GM23248 (cell line): Measurements from ENCODE around the gene REXO1. TPM values are rescaled to one million over a fixed set of nuclear protein-coding genes. Genes with fewer than 3 reads are reported as not detected.

ENCODE experiments used
- DNase-seq: peaks from one replicate; pipeline ENCODE4 v3.0.0-alpha.2; 2015
- H2AFZ ChIP-seq: fragments of 200-600 bp; sonication (generic); 2 replicates; pipeline ENCODE4 v1.6.1; 2016; ENCODE audit warnings: antibody characterized with exemption
- H3F3A ChIP-seq: fragments of 200-600 bp; sonication (generic); 2 replicates; pipeline ENCODE4 v1.6.1; 2016; ENCODE audit warnings: mild to moderate bottlenecking, antibody characterized with exemption, mixed run types; ENCODE audit not compliant: insufficient read depth
- H3K27ac ChIP-seq: fragments of 200-600 bp; sonication (generic); 2 replicates; pipeline ENCODE4 v1.5.1; 2016; ENCODE audit warnings: mild to moderate bottlenecking
- H3K27me3 ChIP-seq: fragments of 200-600 bp; sonication (generic); replicated peaks from 2 replicates; pipeline ENCODE4 v1.6.1; 2016; ENCODE audit warnings: mild to moderate bottlenecking; ENCODE audit not compliant: insufficient read depth
- H3K36me3 ChIP-seq: fragments of 200-600 bp; sonication (generic); 2 replicates; pipeline ENCODE4 v1.6.1; 2016; ENCODE audit warnings: low read depth, mild to moderate bottlenecking
- H3K4me1 ChIP-seq: fragments of 200-600 bp; sonication (generic); 2 replicates; pipeline ENCODE4 v1.6.1; 2016; ENCODE audit warnings: mild to moderate bottlenecking; ENCODE audit not compliant: insufficient read depth
- H3K4me2 ChIP-seq: fragments of 200-600 bp; sonication (generic); one replicate; pipeline ENCODE4 v1.6.1; 2016; ENCODE audit warnings: mild to moderate bottlenecking; ENCODE audit not compliant: unreplicated experiment
- H3K4me3 ChIP-seq: fragments of 200-600 bp; sonication (generic); 2 replicates; pipeline ENCODE4 v1.5.1; 2016; ENCODE audit warnings: mild to moderate bottlenecking
- H3K79me2 ChIP-seq: fragments of 200-600 bp; sonication (generic); 2 replicates; pipeline ENCODE4 v1.6.1; 2016; ENCODE audit warnings: mild to moderate bottlenecking; ENCODE audit not compliant: insufficient read depth
- H3K9ac ChIP-seq: fragments of 200-600 bp; sonication (generic); 2 replicates; pipeline ENCODE4 v1.6.1; 2016; ENCODE audit warnings: mild to moderate bottlenecking
- H3K9me2 ChIP-seq: fragments of 200-600 bp; sonication (generic); 2 replicates; pipeline ENCODE4 v1.6.1; 2016; ENCODE audit warnings: mixed run types, mild to moderate bottlenecking, moderate library complexity; ENCODE audit not compliant: insufficient read depth
- H3K9me3 ChIP-seq: fragments of 200-600 bp; sonication (generic); one replicate; pipeline ENCODE4 v1.6.1; 2017; ENCODE audit warnings: low read depth
- H4K20me1 ChIP-seq: fragments of 200-600 bp; sonication (generic); 2 replicates; pipeline ENCODE4 v1.6.0; 2016; ENCODE audit not compliant: insufficient read depth
- EZH2 ChIP-seq: fragments of 200-600 bp; sonication (generic); IDR thresholded peaks from 2 replicates; pipeline ENCODE4 v1.6.1; 2018; ENCODE audit warnings: antibody characterized with exemption, mild to moderate bottlenecking; ENCODE audit not compliant: insufficient read depth, poor library complexity, severe bottlenecking
- EZH2phosphoT487 ChIP-seq: fragments of 200-600 bp; sonication (generic); IDR thresholded peaks from 2 replicates; pipeline ENCODE4 v1.6.1; 2018; ENCODE audit warnings: antibody characterized with exemption, moderate library complexity, mild to moderate bottlenecking, low read depth; ENCODE audit not compliant: insufficient read depth
- WGBS, 2 experiments: methylation state at CpG; one replicate each; pipeline ENCODE4 v1.1.6; 2015 to 2017; ENCODE audit warnings: low lambda C conversion rate in 2 of 2, low coverage in 1 of 2; ENCODE audit errors: missing lambda C conversion rate in 2 of 2; 5-methylcytosine and 5-hydroxymethylcytosine counted together
- in situ Hi-C: fragments of 300-500 bp; cut with MboI; formaldehyde crosslinking; loops from 2 replicates; pipeline ENCODE4 v1.15.0; 2020
- polyA plus RNA-seq: library from polyadenylated mRNA; unstranded; fragments of >200 nt; fragmentation: Nextera tagmentation; extraction: Ambion mirVana; gene quantifications from 2 replicates; pipeline ENCODE4 v1.2.1, GENCODE V29; 2016
- total RNA-seq: library from RNA; depleted of rRNA; stranded (reverse); fragments of >200 nt; shearing (Covaris generic); gene quantifications from 2 replicates; pipeline ENCODE4 v1.2.3, GENCODE V29; 2014

REXO1 gene
- total and polyA plus RNA-seq, 2 experiments from 2014 or later, result 4.9 to 5.2 TPM

GRCh38 chr19:1807695-1808394, 40.4 kb downstream of the REXO1 start:
- DNase-seq, result no peak
- Histone ChIP-seq H3K36me3 (no peaks in the 10 kb centered on the region), H3K27ac (no peak overlapping the region), H3K27me3 (no peaks in the 10 kb centered on the region), H3K9me2 (no peaks in the 10 kb centered on the region), H3K9me3 (no peaks in the 10 kb centered on the region), H2AFZ (no peak overlapping the region), H4K20me1 (no peaks in the 10 kb centered on the region), H3K4me1 (peaks cover 3% of the 10 kb centered on the region; the same call in 1 of the 2 replicates), H3K79me2 (no peaks in the 10 kb centered on the region), H3F3A (no peaks in the 10 kb centered on the region), H3K9ac (no peak overlapping the region), H3K4me2 (no peak overlapping the region), H3K4me3 (no peak overlapping the region)
- 74 to 76% methylated on average over 30 of the region's 30 CpGs for WGBS, 2 experiments
- in situ Hi-C loops, result no loop called here
- TF ChIP-seq EZH2phosphoT487 (no peak), EZH2 (no peak)

- Histone ChIP-seq H3F3A (no peaks in the 10 kb centered on the region), H3K9me2 (no peaks in the 10 kb centered on the region), H2AFZ (no peak overlapping the region), H3K9ac (no peak overlapping the region), H3K79me2 (no peaks in the 10 kb centered on the region), H3K4me2 (no peak overlapping the region), H4K20me1 (no peaks in the 10 kb centered on the region), H3K4me3 (no peak overlapping the region), H3K9me3 (no peaks in the 10 kb centered on the region), H3K36me3 (no peaks in the 10 kb centered on the region), H3K4me1 (peaks cover 3% of the 10 kb centered on the region; the same call in 1 of the 2 replicates), H3K27me3 (no peaks in the 10 kb centered on the region), H3K27ac (no peak overlapping the region)
- TF ChIP-seq EZH2 (no peak), EZH2phosphoT487 (no peak)
- 45 to 46% methylated on average over 20 to 28 of the region's 28 CpGs for WGBS, 2 experiments
- DNase-seq, result no peak
- in situ Hi-C loops, result no loop called here
Observed at GRCh38 chr19:1807030-1807694, 41.1 kb downstream of the REXO1 start.

- TF ChIP-seq EZH2, result no peak
- no peak for TF ChIP-seq EZH2phosphoT487
- H3K9me2 ChIP-seq, result no peaks in the 10 kb centered on the region
- no peak overlapping the region for H3K27ac ChIP-seq
- no peaks in the 10 kb centered on the region for H3K79me2 ChIP-seq
- no peaks in the 10 kb centered on the region for H3K9me3 ChIP-seq
- WGBS, 2 experiments, result 86 to 93% methylated on average over 31 to 45 of the region's 45 CpGs
- H3K4me1 ChIP-seq, result peaks cover under 1% of the 10 kb centered on the region; the same call in 1 of the 2 replicates
- no peak overlapping the region for H2AFZ ChIP-seq
- no peaks in the 10 kb centered on the region for H3K36me3 ChIP-seq
- no peak overlapping the region for H3K9ac ChIP-seq
- H4K20me1 ChIP-seq, result no peaks in the 10 kb centered on the region
- no peak overlapping the region for H3K4me3 ChIP-seq
- DNase-seq, result no peak
- H3K27me3 ChIP-seq, result no peaks in the 10 kb centered on the region
- no peak overlapping the region for H3K4me2 ChIP-seq
- in situ Hi-C loops, result no loop called here
- H3F3A ChIP-seq, result no peaks in the 10 kb centered on the region
Observed at GRCh38 chr19:1806184-1807029, 41.9 kb downstream of the REXO1 start.

- H3K9me3 ChIP-seq, result no peaks in the 10 kb centered on the region
Observed at GRCh38 chr19:1805401-1806183, 42.7 kb downstream of the REXO1 start.

More at GRCh38 chr19:1805401-1806183, 42.7 kb downstream of the REXO1 start:
- H3K4me1 ChIP-seq, result no peaks in the 10 kb centered on the region
- in situ Hi-C loops, result no loop called here
- TF ChIP-seq EZH2phosphoT487 (no peak), EZH2 (no peak)
- no peak overlapping the region for H3K9ac ChIP-seq
- H3K4me3 ChIP-seq, result no peak overlapping the region
- H3K36me3 ChIP-seq, result no peaks in the 10 kb centered on the region
- no peaks in the 10 kb centered on the region for H3K27me3 ChIP-seq
- H3K9me2 ChIP-seq, result no peaks in the 10 kb centered on the region
- no peaks in the 10 kb centered on the region for H4K20me1 ChIP-seq
- 91 to 94% methylated on average over 22 to 24 of the region's 24 CpGs for WGBS, 2 experiments
- H2AFZ ChIP-seq, result no peak overlapping the region
- H3F3A ChIP-seq, result no peaks in the 10 kb centered on the region
- H3K4me2 ChIP-seq, result no peak overlapping the region
- DNase-seq, result no peak
- no peak overlapping the region for H3K27ac ChIP-seq
- H3K79me2 ChIP-seq, result no peaks in the 10 kb centered on the region
